ENCODE data around the gene INPP5E.

The INPP5E gene

DNA sequence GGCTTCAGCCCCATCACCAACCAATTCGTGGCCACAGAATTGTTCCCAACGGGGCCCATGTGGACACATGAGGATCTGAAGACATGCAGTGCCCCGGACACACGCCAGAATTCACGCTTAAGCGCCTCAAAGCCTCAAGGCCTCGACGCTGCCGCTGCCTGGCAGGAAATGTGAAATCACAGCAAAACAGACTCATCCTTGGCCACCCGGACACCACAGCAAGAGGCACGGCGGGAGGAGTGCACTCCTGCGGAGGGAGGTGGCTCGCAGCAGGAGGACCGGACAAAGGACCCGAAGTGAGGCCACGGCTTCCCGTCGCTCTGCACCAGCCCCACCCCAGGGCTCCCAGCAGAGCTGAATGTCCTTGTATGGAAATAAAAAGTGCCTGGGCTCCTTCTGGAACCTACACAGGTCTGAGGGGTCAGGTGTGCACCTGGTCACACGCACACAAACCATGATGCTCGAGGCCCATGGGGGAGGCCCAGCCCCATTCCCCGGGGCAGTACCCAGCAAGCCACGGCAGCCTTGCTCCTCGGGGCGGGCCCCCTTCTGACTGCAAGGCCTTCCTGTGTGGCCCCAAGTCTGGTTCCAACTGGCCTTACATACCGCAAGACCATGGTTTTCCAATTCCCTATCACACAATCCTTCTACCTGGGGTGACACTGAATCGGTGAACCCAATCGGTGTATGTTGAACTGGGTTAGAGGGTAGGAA, 33.2 kb upstream of the INPP5E start:
- DNase-seq, result no peak

- no peak for DNase-seq
These were observed 32.3 kb upstream of the INPP5E start for GRCh38 chr9:136471802-136472487.

GRCh38 chr9:136470792-136471469, 31.3 kb upstream of the INPP5E start:
- no peak for DNase-seq

GRCh38 chr9:136470356-136470755, 30.7 kb upstream of the INPP5E start:
- DNase-seq, result no peak

DNA sequence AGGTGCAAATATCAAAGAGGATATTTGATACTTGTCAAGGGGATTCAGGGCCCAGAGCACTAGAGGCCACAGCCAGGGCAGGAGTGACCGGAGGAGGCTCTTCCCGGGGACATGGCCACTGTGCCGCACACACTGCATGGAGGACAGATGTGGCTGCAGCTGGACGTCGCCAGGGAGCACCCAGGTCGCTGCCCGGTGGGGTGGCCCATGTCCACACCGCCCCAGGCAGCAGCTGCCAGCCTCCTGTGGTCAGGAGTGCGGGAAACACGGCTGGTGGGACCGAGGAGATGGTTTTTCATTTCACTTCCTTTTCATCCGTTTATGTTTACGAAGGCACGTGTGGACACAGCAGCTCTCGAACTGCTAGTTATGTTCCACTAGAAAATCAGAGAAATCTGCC, 28.1 kb upstream of the INPP5E start:
- no peak for DNase-seq

DNA sequence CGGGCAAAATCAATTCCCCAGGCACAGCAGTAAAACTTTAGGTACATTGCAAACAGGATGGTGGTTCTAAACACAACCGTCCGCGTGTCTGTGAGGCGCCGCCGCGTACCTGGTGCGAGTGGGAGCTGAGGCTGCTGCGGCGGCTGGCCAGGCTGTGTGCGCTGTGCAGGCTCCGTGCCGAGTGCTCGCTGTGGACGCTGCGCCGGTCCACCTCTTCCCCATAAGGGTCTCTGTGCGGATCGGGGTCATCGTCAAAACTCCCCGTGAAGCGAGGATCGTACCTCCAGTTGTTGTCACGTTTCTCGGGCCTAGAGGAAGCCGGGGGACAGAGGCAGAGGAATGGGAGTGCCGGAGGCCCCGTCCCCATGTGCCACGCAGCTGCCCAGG, 26.5 kb upstream of the INPP5E start:
- no peak for DNase-seq

GRCh38 chr9:136465500-136466154, 26.0 kb upstream of the INPP5E start:
- DNase-seq, result no peak

GRCh38 chr9:136464241-136464640, 24.6 kb upstream of the INPP5E start:
- DNase-seq, result no peak

DNA sequence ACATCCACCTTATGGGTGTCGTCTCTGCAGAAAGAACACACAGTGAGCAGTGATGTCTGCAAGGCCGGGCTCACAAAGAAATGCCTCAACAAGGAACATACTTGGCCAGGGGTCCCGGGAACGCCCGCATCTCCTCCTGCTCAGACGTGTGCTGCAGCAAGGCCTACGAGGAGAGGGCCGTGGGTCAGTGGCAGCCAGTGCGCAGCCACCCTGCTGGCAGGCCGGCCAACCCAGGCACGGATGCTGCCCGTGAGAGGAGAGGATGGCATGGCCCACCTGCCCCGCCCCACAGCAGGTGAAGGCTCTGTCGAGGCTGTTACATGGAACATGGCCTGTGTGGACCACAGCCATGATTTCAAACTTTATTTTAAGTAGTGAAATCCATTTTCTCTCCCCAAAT, 23.9 kb upstream of the INPP5E start:
- DNase-seq, result no peak

DNA sequence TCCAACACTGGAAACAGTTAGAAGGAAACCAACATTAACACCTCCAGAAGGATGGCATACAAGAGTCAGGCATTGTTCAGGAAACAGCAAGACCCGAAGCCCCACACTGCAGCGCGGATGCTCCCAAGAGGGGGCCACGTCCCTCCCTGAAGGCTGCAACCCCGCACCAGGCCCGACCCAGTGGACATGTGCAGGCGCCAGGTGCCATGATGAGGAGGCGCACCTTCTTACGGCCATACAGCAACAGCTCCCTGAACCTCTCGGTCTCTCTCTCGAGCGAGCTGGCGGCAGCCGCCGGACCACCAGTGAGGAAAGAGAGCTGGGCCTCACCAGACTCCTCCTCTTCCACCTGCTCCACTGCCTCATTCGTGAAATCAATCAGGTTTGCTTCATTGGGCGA, 23.0 kb upstream of the INPP5E start:
- DNase-seq, result no peak

DNA sequence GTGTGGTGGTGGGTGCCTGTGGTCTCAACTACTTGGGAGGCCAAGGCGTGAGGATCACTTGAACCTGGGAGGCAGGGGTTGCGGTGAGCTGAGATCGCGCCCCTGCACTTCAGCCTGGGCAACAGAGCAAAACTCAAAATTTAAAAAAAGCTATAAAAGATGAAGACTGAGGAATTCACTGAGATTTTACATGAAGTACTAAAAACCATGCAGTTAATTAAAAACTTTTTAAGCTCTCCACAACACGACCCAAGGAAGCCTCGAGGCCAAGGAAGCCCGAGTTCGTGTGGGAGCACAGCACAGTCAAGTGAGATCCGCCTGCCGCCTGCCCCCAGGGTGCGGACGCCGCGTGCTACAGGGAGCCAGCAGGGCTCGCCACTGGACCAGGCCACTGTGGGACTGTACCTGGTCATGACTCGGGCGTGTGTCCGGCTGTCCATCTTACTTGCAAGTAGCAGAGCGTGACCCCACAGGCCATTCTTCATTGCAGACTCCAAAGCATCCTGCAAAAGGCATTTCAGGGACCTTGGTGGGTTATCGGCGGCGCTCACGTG, 21.2 kb upstream of the INPP5E start:
- no peak for DNase-seq

GRCh38 chr9:136459425-136459824, 19.8 kb upstream of the INPP5E start:
- DNase-seq, result no peak

DNA sequence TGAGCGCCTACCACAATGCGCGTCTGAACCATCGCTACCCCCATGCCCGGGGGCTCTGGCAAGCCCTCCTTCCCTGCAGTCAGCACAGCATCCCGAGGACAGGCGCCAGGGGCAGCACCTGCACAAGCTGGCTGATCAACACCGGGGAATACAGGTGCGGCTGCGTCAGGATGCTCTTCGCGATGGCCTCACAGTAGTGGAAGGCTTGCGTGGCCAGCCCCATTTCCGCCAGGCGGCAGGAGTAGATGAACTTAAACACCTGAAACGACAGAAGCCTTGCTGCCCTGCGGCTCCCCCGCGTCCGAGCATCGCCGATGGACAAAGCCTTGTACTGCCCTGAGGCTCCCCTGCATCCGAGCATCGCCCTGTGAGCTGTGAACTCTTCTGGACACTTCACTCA, 17.7 kb upstream of the INPP5E start:
- DNase-seq, result no peak

DNA sequence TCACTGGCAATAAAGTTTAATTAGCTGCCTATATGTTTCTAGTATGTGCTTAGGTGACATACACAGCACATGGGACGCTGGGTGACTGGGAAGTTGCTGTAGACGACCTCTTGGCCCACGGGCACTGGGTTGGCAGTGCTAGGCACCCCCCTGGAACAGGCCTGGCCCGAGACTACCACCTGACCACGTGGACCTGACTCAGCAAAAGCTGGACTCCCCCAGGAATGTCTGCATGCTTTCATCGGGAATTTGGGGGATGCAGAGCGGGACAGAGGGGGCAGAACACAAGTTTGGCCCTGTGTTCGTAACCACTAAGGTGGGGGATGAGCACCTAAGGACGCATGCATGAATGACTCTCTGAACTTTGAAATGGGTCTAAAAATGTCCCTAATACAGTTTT, 16.6 kb upstream of the INPP5E start:
- DNase-seq, result no peak

- DNase-seq, result no peak
These were observed 15.7 kb upstream of the INPP5E start for GRCh38 chr9:136455043-136456002.

- no peak for DNase-seq
These were observed 14.6 kb upstream of the INPP5E start for GRCh38 chr9:136454026-136454796.

GRCh38 chr9:136453326-136453725, 13.7 kb upstream of the INPP5E start:
- DNase-seq, result no peak

GRCh38 chr9:136451221-136451877, 11.7 kb upstream of the INPP5E start:
- no peak for DNase-seq

DNA sequence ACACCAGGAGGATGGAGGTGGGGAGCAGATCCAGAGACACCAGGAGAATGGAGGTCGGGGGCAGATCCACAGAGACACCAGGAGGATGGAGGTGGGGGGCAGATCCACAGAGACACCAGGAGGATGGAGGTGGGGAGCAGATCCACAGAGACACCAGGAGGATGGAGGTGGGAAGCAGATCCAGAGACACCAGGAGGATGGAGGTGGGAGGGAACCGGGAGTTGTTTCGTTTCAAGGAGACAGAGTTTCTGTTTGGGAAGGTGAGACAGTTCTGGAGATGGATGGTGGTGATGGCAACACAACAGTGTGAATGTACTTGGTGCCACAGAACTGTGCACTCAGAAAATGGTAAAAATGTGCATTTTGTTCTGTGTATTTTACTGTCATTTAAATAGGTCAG, 9.0 kb upstream of the INPP5E start:
- no peak for DNase-seq

DNA sequence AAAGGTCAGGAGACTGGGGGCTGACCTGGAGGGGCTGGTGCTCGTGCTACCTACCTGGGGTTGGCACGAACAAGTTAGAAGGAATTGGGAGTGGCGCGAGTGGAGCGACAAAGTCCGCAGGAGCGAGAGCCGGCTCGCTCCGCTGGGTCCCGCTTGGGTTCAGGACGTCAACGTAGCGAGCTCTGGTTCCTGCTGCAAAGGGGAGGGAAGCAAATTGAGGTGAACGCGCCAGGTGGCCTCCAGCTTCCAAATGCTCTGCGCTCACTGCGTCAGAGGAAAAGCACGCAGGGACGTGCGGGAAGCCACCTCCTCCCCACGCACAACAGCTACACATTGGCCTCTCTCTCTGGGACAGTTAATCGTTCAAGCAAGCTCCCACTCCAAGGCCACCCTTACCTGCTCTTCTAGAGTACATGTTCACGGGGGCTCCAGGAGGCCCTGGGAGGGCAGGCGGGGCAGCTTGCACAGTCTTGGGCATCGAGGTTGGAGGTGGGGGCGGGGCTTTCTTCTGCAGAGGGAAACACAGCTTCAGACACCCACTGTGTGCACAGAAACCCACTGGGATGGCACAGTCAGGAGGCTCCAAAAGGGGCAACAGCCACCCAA, 7.6 kb upstream of the INPP5E start:
- no peak for DNase-seq

Data from activated CD8-positive, alpha-beta memory T cell treated with anti-CD3 and anti-CD28 coated beads, Interleukin-2, amount 50 U/mL, for 48 hours (primary cell).